Vagina (tissue), 2 donors: ENCODE results near the gene MROH9. TPM values are rescaled to one million over a fixed set of nuclear protein-coding genes. Genes with fewer than 3 reads are reported as not detected.

Source experiments
- DNase-seq, 2 donors: peaks; one replicate each; pipeline ENCODE4 v3.0.0-alpha.2; 2017; ENCODE audit errors: extremely low spot score in 2 of 2
- H3K27ac ChIP-seq: fragments of 200-600 bp; sonication (generic); one replicate; pipeline ENCODE4 v1.5.1; 2019
- H3K27me3 ChIP-seq: fragments of 200-600 bp; sonication (generic); one replicate; pipeline ENCODE4 v1.5.1; 2019
- H3K36me3 ChIP-seq, 2 donors: fragments of 200-600 bp; sonication (generic); one replicate each; pipeline ENCODE4 v1.5.1; 2017 to 2019
- H3K4me1 ChIP-seq: fragments of 200-600 bp; sonication (generic); one replicate; pipeline ENCODE4 v1.5.1; 2019
- H3K4me3 ChIP-seq, 2 donors: fragments of 200-600 bp; sonication (generic); 1 replicate in 1 of 2; 2 replicates in 1 of 2; pipeline ENCODE4 v1.5.1; 2016 to 2019
- H3K9me3 ChIP-seq: fragments of 200-600 bp; sonication (generic); one replicate; pipeline ENCODE4 v1.5.1; 2019
- POLR2A ChIP-seq, 2 donors: fragments of 450-650 bp; IDR thresholded peaks; one replicate each; pipeline ENCODE4 v1.6.1; 2017; ENCODE audit warnings: antibody characterized with exemption in 2 of 2, mild to moderate bottlenecking in 2 of 2, moderate library complexity in 2 of 2
- POLR2AphosphoS5 ChIP-seq, 2 donors: sonication (generic); formaldehyde crosslinking; IDR thresholded peaks; one replicate each; pipeline ENCODE4 v1.9.0; 2017; ENCODE audit warnings: antibody characterized with exemption in 2 of 2, mild to moderate bottlenecking in 2 of 2, low read depth in 1 of 2; ENCODE audit not compliant: insufficient read depth in 1 of 2
- intact Hi-C: fragments of 100-400 bp; cut with DNase I; formaldehyde crosslinking; loops from one replicate; pipeline ENCODE4 v1.15.1; 2023
- total RNA-seq: library from RNA; depleted of rRNA; stranded (reverse); fragments of >200 nt; gene quantifications from one replicate; pipeline ENCODE4 v1.2.3, GENCODE V29; 2016
- TF ChIP-seq, protein P1 (sequence below), 3 experiments: fragments of 450-650 bp in 2 of 3; fragments of 200-600 bp in 1 of 3; sonication (generic) in 1 of 3; IDR thresholded peaks; one replicate each; pipeline ENCODE4 v1.5.1; 2017 to 2019; ENCODE audit warnings: antibody characterized with exemption in 3 of 3, mild to moderate bottlenecking in 2 of 3, moderate library complexity in 2 of 3

Gene MROH9
- total RNA-seq, 1 donor from 2014 or later: not detected

DNA sequence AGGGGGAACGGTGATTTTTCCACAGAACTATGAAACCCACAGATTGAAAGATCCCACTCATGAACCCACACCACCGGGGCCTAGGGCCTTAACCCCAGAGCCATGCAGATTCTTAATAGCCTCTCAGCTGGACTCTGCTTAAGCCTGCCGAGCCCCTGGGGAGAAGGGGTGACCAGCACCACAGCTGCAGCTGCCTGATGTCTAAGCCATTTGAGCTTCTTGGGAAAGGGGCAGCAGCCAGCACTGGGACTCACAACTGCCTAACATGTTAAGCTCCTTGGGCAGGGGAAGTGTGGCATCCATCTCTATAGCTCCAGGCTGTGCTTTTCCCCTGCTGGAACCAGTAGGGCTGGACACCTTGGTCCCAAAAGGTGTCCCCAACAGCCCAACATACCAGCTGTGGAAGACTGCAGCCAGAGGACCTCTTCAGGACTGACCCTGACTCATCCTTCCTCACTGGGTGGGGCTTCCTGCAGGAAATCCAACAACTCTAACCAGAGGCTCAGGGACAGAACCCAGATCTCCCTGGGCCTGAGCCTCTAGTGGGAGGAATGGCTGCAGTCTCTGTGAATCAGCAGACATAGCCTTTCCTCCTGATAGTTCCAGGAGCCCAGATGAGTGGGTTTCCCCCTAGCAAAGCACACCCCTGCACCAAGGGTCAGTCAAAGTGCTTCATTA, 120.8 kb downstream of the MROH9 start:
- TF ChIP-seq POLR2AphosphoS5 (IDR thresholded peaks at IDR 0.05; ENCODE audit: insufficient read depth in 1 of 2, low read depth in 1 of 2) (no peak), POLR2A (IDR thresholded peaks at IDR 0.05) (no peak)
- TF ChIP-seq, protein P1, sequence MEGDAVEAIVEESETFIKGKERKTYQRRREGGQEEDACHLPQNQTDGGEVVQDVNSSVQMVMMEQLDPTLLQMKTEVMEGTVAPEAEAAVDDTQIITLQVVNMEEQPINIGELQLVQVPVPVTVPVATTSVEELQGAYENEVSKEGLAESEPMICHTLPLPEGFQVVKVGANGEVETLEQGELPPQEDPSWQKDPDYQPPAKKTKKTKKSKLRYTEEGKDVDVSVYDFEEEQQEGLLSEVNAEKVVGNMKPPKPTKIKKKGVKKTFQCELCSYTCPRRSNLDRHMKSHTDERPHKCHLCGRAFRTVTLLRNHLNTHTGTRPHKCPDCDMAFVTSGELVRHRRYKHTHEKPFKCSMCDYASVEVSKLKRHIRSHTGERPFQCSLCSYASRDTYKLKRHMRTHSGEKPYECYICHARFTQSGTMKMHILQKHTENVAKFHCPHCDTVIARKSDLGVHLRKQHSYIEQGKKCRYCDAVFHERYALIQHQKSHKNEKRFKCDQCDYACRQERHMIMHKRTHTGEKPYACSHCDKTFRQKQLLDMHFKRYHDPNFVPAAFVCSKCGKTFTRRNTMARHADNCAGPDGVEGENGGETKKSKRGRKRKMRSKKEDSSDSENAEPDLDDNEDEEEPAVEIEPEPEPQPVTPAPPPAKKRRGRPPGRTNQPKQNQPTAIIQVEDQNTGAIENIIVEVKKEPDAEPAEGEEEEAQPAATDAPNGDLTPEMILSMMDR (IDR thresholded peaks at IDR 0.05): no peak
- Histone ChIP-seq H3K4me1 (no peaks in the 10 kb centered on the region), H3K27me3 (no peaks in the 10 kb centered on the region), H3K4me3 (no peak overlapping the region), H3K36me3 (no peaks in the 10 kb centered on the region), H3K9me3 (no peaks in the 10 kb centered on the region), H3K27ac (no peak overlapping the region)
- DNase-seq: no peak
- intact Hi-C loops: no loop called here

DNA sequence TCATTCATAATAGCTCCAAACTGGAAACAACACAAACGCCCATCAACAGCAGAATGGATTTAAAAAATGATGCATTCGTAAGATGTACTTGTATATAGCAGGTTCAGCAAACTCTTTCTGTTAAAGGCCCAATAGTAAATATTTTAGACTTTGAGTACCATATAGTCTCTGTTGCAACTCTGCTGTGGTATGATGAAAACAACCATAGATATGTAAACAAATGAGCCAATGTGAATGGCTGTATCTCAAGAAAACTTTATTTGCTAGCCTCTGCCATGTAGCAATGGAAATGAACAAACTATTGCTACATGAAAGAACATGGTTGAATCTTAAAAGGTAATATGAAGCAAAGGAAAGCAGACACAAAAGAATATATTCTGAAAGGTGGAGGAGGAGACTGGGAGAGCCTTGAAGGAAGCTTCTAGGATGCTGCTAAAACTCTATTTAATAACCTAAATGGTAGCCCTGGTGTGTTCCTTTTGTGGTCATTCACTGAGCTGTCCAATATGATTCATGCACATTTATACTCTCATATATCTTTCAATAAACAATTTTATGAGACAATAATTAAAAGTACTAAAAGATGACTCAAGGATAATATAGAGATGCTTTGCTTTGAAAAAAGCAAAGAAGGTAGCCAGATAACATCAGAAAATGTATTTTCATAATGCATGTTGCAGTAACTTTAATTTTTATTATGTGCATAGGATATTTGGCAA, 126.2 kb downstream of the MROH9 start:
- no peaks in the 10 kb centered on the region for H3K36me3 ChIP-seq
- H3K27me3 ChIP-seq: no peaks in the 10 kb centered on the region
- H3K27ac ChIP-seq: no peak overlapping the region
- DNase-seq: no peak
- intact Hi-C loops: no loop called here
- TF ChIP-seq POLR2AphosphoS5 (IDR thresholded peaks at IDR 0.05; ENCODE audit: insufficient read depth in 1 of 2, low read depth in 1 of 2): no peak
- no peak for TF ChIP-seq POLR2A (IDR thresholded peaks at IDR 0.05)
- TF ChIP-seq, protein P1 (IDR thresholded peaks at IDR 0.05): no peak
- H3K4me3 ChIP-seq: no peak overlapping the region
- no peaks in the 10 kb centered on the region for H3K9me3 ChIP-seq
- H3K4me1 ChIP-seq: no peaks in the 10 kb centered on the region

DNA sequence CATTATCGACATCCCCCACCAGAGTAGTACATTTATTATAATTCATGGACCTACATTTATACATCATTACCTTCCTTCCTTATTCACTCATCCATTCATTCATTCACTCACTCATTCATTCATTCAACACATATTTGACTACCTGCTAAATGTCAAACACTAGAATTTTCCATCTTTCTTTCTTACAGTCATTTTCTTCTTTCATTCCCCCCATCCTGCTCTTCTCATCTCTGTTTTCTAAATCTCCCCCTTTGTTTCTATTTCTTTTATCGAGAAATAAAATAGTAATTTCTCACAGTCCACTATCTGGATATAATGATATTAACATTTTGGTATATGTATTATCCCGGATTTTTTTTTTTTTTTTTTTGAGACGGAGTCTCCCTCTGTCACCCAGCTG, 127.6 kb downstream of the MROH9 start:
- Histone ChIP-seq H3K27me3 (no peaks in the 10 kb centered on the region), H3K36me3 (no peaks in the 10 kb centered on the region), H3K9me3 (no peaks in the 10 kb centered on the region), H3K4me1 (no peaks in the 10 kb centered on the region), H3K4me3 (no peak overlapping the region), H3K27ac (no peak overlapping the region)
- no peak for DNase-seq
- intact Hi-C loops: no loop called here
- TF ChIP-seq POLR2A (IDR thresholded peaks at IDR 0.05) (no peak), POLR2AphosphoS5 (IDR thresholded peaks at IDR 0.05; ENCODE audit: insufficient read depth in 1 of 2, low read depth in 1 of 2) (no peak)
- TF ChIP-seq, protein P1 (IDR thresholded peaks at IDR 0.05): no peak

DNA sequence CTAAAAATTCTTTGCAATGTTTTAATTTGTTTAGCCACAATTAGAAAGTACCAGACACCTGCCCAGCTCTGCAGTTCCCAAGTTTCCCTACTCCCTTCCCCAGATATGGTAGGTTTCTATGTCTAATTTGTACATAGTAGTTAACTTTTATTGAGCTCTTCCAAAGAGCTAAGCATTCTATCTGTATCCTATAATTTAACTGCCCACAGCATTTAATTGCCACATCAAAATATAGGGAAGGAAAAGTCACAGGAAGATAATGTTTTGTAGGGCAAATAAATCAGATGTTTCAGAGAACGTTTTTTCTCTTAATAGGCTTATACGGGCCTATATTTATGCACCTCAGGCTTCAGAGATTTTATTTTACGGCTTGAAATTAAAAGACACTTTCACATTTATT, 139.7 kb downstream of the MROH9 start:
- Histone ChIP-seq H3K36me3 (no peaks in the 10 kb centered on the region), H3K4me3 (no peak overlapping the region), H3K4me1 (no peaks in the 10 kb centered on the region), H3K27me3 (no peaks in the 10 kb centered on the region), H3K27ac (no peak overlapping the region), H3K9me3 (no peaks in the 10 kb centered on the region)
- intact Hi-C loops: loop anchor here (5.0 kb wide), 2 partner anchors 152 to 1768 kb away; no protein-coding TSS in a partner anchor
- DNase-seq: no peak
- TF ChIP-seq, protein P1 (IDR thresholded peaks at IDR 0.05): no peak
- TF ChIP-seq POLR2AphosphoS5 (IDR thresholded peaks at IDR 0.05; ENCODE audit: insufficient read depth in 1 of 2, low read depth in 1 of 2) (no peak), POLR2A (IDR thresholded peaks at IDR 0.05) (no peak)

DNA sequence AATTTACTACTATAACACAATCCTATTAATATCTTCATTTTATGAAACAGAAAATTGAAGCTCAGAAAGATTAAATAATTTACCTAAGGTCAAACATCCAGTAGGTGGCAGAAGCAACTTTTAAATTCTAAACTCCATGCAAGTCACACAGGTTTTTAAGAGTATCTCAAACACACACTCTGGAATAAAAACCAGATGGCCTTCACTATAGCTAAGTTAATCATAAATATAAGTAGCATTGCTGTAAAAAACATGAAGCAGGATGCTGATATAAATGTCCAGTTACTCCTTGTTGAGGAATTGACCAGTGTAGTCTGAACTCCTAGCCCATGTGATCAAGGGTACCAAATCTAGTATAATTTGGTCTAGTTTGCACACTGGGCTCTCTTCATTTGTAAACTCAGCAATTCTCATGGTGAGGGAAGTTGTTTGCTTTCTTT, 146.0 kb downstream of the MROH9 start:
- H3K9me3 ChIP-seq: no peaks in the 10 kb centered on the region
- H3K4me3 ChIP-seq: no peak overlapping the region
- peaks cover 14% of the 10 kb centered on the region for H3K4me1 ChIP-seq
- no peaks in the 10 kb centered on the region for H3K36me3 ChIP-seq
- DNase-seq: no peak
- TF ChIP-seq POLR2AphosphoS5 (IDR thresholded peaks at IDR 0.05; ENCODE audit: insufficient read depth in 1 of 2, low read depth in 1 of 2) (peak in 1 of 2 donors; percentile 32), POLR2A (IDR thresholded peaks at IDR 0.05) (no peak)
- TF ChIP-seq, protein P1 (IDR thresholded peaks at IDR 0.05): peak; percentile 13 to 49 (median 43)
- H3K27me3 ChIP-seq: no peaks in the 10 kb centered on the region
- intact Hi-C loops: no loop called here
- no peak overlapping the region for H3K27ac ChIP-seq
